ENCODE measurements around the gene SAAL1.
A peak's percentile ranks its signal among the peaks of the same experiment; 100 is the strongest.

The SAAL1 gene

DNA sequence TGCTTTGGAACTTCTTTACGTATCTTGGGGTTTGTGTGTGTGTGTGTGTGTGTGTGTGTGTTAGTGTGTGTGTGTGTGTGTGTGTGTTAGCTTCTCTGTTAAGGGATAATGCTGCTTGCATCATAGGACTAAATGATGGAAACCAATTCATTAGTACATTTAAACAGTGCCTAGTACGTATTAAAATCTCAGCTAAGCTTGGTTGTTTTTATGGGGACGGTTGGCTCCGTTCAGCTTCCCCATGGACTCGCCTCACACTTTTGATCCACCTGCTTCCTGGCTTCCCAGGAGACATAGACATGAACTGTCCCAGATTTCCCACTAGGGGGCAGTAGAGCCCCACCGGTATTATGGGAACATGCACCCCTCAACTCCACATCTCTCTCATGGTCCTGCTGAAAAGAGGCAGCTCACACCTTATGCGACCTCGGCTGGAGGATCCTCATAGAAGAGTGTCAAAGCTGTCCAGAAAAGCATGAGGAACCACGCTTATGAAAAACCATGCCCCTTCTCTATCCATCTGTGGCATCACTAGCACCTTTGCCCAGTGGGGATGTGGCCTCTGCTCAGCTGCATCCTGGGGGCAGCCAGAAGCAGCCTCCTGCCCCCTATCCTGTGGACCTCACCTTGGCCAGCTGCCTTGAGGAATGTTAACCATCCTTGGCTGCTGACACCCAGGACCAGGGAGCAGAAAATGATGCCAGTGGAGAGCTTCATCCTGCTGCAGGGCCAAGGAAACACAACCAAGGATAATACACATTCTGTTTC is 9.7 kb upstream of the SAAL1 start:
- Histone ChIP-seq H3K27me3 (ENCODE audit: insufficient read depth, low read length) (peaks cover 25% of the 10 kb centered on the region), H3K4me1 (ENCODE audit: insufficient read depth, low read length) (no peaks in the 10 kb centered on the region), H3K27ac (ENCODE audit: low read depth, low read length) (no peak overlapping the region), H3K4me3 (ENCODE audit: low read length) (no peak overlapping the region), H3K9me3 (ENCODE audit: insufficient read depth, low read depth, low read length) (no peaks in the 10 kb centered on the region), H3K36me3 (ENCODE audit: insufficient read depth, low read length) (no peaks in the 10 kb centered on the region), H3K9ac (ENCODE audit: low read depth, low read length) (no peak overlapping the region)
- WGBS: 8% methylated on average over 9 of the region's 9 CpGs

DNA sequence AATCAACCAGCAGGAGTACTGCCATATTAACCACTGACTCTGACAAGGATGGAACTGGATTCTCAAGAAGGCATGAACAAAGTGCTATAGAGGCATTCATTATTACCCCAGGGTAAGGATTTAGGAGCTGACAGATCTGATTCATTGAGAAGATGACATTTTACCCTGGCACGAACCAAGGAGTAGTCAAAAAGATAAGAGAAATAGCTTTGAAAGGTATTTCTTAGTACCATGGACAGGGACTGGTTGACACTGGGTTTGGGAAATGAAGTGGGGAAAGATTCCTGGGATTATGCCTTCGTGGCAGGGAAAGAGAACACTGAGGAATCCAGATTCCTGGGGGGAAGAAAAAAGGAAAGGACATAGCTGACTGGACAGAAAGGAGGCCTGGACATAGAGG is 5.1 kb upstream of the SAAL1 start:
- 35% methylated on average over 2 of the region's 2 CpGs for WGBS
- no peaks in the 10 kb centered on the region for H3K9me3 ChIP-seq (ENCODE audit: insufficient read depth, low read depth, low read length)
- H3K27me3 ChIP-seq (ENCODE audit: insufficient read depth, low read length): peaks cover 30% of the 10 kb centered on the region
- H3K4me1 ChIP-seq (ENCODE audit: insufficient read depth, low read length): no peaks in the 10 kb centered on the region
- H3K4me3 ChIP-seq (ENCODE audit: low read length): no peak overlapping the region
- no peak overlapping the region for H3K9ac ChIP-seq (ENCODE audit: low read depth, low read length)
- H3K36me3 ChIP-seq (ENCODE audit: insufficient read depth, low read length): no peaks in the 10 kb centered on the region
- no peak overlapping the region for H3K27ac ChIP-seq (ENCODE audit: low read depth, low read length)

DNA sequence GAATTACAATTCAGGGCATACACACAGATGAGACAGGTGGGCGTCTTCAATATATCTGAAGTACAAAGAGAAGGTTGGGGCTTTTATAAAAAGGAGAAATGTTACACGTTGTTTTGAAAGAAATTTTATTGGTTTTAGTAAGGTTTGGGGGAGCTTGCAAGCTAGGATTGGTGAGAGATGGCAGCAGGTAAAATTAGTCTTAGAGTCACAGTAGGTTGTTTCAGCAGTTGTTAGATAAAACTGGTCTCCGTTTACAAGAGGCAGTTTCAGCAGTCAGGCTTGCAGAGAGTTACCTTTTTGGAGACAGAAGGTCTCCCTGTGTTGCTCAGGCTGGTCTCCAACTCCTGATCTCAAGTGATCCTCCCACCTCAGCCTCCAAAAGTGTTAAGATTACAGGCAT is 2.4 kb upstream of the SAAL1 start:
- 81% methylated on average over 3 of the region's 3 CpGs for WGBS
- H3K9ac ChIP-seq (ENCODE audit: low read depth, low read length): no peak overlapping the region

DNA sequence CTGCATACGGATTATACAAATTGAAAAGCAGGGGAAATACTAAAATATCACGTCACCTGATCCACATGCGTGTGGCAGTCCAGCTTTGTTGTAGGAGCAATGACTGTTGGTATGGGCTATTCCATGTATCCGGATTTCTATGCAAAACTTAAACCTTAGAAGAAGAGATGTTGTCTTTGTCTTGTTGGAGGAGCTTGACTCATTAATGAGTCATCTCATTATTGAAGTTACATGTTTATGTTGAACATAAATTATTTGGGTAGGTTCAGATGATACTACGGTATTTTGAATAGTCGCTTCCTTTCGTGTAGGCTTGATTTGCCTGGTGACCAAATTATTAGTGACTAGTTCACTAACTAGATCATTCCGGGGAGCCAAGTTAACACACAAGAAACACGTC is 806 bp upstream of the SAAL1 start:
- Histone ChIP-seq H3K9me3 (ENCODE audit: insufficient read depth, low read depth, low read length) (no peaks in the 10 kb centered on the region), H3K27me3 (ENCODE audit: insufficient read depth, low read length) (peaks cover 6% of the 10 kb centered on the region; the same call in 1 of the 2 replicates), H3K9ac (ENCODE audit: low read depth, low read length) (no peak overlapping the region), H3K27ac (ENCODE audit: low read depth, low read length) (no peak overlapping the region), H3K4me3 (ENCODE audit: low read length) (no peak overlapping the region), H3K4me1 (ENCODE audit: insufficient read depth, low read length) (no peaks in the 10 kb centered on the region), H3K36me3 (ENCODE audit: insufficient read depth, low read length) (peaks cover 25% of the 10 kb centered on the region)
- 95% methylated on average over 9 of the region's 9 CpGs for WGBS

More for the DNA sequence above, 2.4 kb upstream of the SAAL1 start:
- Histone ChIP-seq H3K4me3 (ENCODE audit: low read length) (no peak overlapping the region), H3K27me3 (ENCODE audit: insufficient read depth, low read length) (peaks cover 16% of the 10 kb centered on the region; the same call in 1 of the 2 replicates), H3K27ac (ENCODE audit: low read depth, low read length) (no peak overlapping the region), H3K9me3 (ENCODE audit: insufficient read depth, low read depth, low read length) (no peaks in the 10 kb centered on the region), H3K4me1 (ENCODE audit: insufficient read depth, low read length) (no peaks in the 10 kb centered on the region), H3K36me3 (ENCODE audit: insufficient read depth, low read length) (peaks cover 9% of the 10 kb centered on the region)

DNA sequence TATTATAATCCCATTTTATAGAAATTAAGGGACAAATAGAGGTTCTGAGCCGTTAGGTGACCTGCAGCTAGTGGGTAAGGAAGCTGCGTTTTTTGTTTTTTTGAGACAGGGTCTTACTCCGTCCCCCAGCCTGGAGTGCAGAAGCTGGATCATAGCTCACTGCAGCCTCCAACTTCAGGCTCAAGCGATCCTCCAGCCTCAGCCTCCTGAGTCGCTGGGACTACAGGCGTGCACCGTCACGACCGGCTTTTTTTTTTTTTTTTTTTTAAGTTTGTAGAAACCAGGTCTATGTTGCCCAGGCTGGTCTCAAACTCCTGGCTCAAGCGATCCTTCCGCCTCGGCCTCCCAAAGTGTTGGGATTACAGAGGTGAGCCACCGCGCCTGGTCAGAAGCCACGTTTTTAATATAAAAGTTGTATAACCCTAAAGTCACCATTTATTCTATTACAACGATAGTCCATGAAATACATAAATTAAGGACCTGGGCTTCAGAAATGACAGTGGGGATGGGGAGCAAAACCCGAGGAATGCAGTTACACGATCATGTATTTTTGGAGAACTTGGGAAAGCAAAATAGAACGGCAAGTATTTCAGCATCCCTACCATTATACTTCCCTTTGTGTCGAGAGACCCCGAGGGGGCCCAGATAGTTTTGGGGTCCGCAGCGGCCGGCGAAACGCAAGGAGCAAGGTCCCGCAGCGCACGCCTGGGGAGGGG is 638 bp downstream of the SAAL1 start:
- Histone ChIP-seq H3K4me3 (ENCODE audit: low read length) (peak overlapping the region; percentile 97), H3K9me3 (ENCODE audit: insufficient read depth, low read depth, low read length) (no peaks in the 10 kb centered on the region), H3K4me1 (ENCODE audit: insufficient read depth, low read length) (no peaks in the 10 kb centered on the region), H3K9ac (ENCODE audit: low read depth, low read length) (peak overlapping the region; percentile 94), H3K27ac (ENCODE audit: low read depth, low read length) (peak overlapping the region; percentile 55; the same call in 1 of the 2 replicates), H3K36me3 (ENCODE audit: insufficient read depth, low read length) (peaks cover 39% of the 10 kb centered on the region), H3K27me3 (ENCODE audit: insufficient read depth, low read length) (peaks cover 3% of the 10 kb centered on the region; the same call in 1 of the 2 replicates)
- whole genome bisulfite sequencing: 27% methylated on average over 27 of the region's 29 CpGs

DNA sequence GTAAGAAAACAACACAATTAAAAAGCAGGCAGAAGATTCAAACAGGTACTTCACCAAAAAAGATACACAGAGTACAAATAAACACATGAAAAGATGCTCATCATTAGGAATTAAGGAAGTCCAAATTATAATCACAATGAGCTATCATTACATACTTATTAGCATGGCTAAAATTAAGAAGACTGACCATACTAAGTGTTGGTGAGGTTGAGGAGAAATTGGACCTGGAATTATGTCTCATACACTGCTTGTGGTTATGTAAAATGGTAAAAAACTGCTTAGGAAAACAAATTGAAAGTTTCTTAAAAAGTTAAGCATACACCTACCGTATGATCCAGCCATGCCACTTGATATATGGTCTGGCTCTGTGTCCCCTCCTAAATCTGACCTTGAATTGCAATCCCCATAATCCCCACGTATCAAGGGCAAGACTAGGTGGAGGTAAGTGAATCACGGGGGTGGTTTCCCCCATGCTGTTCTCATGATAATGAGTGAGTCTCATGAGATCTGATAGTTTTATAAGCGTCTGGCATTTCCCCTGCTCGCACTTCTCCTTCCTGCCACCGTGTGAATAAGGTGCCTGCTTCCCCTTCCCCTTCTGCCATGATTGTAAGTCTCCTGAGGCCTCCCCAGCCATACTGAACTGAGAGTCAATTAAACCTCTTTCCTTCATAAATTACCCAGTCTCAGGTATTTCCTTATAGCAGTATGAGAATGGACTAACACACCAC is 4.8 kb downstream of the SAAL1 start:
- Histone ChIP-seq H3K36me3 (ENCODE audit: insufficient read depth, low read length) (peaks cover 67% of the 10 kb centered on the region), H3K4me1 (ENCODE audit: insufficient read depth, low read length) (no peaks in the 10 kb centered on the region)
- WGBS: 79% methylated on average over 6 of the region's 6 CpGs

DNA sequence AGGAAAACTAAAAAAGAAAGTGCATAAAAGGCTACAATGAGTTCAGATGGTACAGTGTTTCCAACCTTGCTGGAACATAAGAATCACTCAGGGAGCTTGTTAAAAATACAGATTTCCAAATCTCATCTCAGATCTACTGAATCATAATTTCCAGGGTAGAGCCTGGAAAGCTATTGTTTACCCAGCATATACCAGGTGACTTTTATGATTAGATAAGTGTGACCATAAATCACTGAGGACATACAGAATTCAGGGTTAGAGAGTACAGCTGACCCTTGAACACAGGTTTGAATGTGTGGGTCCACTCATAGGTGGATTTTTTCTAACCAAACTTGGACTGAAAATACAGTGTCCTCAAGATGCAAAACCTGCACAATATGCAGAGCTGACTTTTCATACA is 11.9 kb downstream of the SAAL1 start:
- Histone ChIP-seq H3K4me1 (ENCODE audit: insufficient read depth, low read length) (no peaks in the 10 kb centered on the region), H3K27ac (ENCODE audit: low read depth, low read length) (no peak overlapping the region), H3K9ac (ENCODE audit: low read depth, low read length) (no peak overlapping the region), H3K4me3 (ENCODE audit: low read length) (no peak overlapping the region), H3K36me3 (ENCODE audit: insufficient read depth, low read length) (peaks cover 87% of the 10 kb centered on the region), H3K9me3 (ENCODE audit: insufficient read depth, low read depth, low read length) (no peaks in the 10 kb centered on the region), H3K27me3 (ENCODE audit: insufficient read depth, low read length) (no peaks in the 10 kb centered on the region)

More for the DNA sequence above, 4.8 kb downstream of the SAAL1 start:
- no peak overlapping the region for H3K27ac ChIP-seq (ENCODE audit: low read depth, low read length)
- no peak overlapping the region for H3K4me3 ChIP-seq (ENCODE audit: low read length)
- H3K9me3 ChIP-seq (ENCODE audit: insufficient read depth, low read depth, low read length): no peaks in the 10 kb centered on the region
- no peak overlapping the region for H3K9ac ChIP-seq (ENCODE audit: low read depth, low read length)
- no peaks in the 10 kb centered on the region for H3K27me3 ChIP-seq (ENCODE audit: insufficient read depth, low read length)

DNA sequence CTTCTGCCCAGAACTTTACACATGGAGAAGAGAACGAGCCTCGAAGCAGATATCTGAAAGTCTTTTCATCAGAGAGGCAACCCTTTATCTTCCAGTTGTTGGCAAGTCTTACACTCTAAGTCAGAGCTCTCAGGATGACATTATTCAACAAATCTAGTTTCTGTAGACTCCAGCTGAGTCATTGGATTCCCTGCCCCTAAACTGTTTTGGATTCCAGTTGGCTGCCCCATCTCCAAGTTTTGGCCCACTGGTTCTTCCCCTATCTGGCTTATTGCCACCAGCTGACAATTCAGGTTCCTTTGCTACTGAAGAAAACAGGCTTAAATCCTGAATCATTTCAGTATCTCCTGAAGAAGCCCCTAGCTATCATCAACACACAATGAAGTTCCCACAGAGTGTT is 14.2 kb downstream of the SAAL1 start:
- Histone ChIP-seq H3K9me3 (ENCODE audit: insufficient read depth, low read depth, low read length) (no peaks in the 10 kb centered on the region), H3K27me3 (ENCODE audit: insufficient read depth, low read length) (no peaks in the 10 kb centered on the region), H3K4me1 (ENCODE audit: insufficient read depth, low read length) (no peaks in the 10 kb centered on the region), H3K4me3 (ENCODE audit: low read length) (no peak overlapping the region), H3K27ac (ENCODE audit: low read depth, low read length) (no peak overlapping the region), H3K9ac (ENCODE audit: low read depth, low read length) (no peak overlapping the region), H3K36me3 (ENCODE audit: insufficient read depth, low read length) (peaks cover 100% of the 10 kb centered on the region)
- 93% methylated on average over 2 of the region's 2 CpGs for WGBS

DNA sequence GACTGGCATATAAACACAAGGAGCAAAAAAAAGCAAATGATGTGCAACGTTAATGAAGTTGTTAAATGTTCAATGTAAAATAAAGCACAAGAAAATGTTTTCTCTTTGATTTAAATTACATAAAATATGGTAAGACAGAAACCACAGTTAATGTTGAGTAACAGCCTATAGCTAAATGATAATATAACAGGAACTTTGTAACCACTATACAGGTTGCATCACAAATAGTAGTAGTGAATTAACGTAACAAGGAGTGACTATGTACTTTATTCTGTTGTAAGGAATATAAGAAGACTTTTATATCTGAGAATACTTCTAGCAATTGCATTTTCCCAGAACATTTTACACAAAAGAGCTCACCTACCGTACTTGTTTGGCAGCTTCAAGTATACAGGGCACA is 16.9 kb downstream of the SAAL1 start:
- no peak overlapping the region for H3K4me3 ChIP-seq (ENCODE audit: low read length)
- 99% methylated on average over 2 of the region's 3 CpGs for WGBS

DNA sequence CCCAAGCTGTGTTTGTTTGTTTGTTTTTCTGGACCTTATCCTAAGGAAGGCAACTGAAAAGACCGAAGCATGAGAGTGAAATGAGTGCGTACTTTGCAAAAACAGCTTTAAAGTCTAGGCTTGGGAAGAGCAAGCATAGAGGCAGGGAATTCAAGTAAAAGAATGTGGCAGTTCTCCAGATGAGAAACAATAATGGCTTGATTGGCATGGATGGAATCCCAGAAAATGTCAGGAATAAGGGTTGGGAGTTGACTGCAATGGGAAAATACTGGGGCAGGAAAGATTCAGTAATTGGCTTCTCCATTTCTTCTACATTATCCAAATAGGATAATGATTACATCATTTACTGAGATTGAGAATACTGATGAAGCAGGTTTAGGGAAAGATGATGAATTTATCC is 17.5 kb downstream of the SAAL1 start:
- Histone ChIP-seq H3K9me3 (ENCODE audit: insufficient read depth, low read depth, low read length) (no peaks in the 10 kb centered on the region), H3K4me1 (ENCODE audit: insufficient read depth, low read length) (no peaks in the 10 kb centered on the region), H3K36me3 (ENCODE audit: insufficient read depth, low read length) (peaks cover 100% of the 10 kb centered on the region), H3K27me3 (ENCODE audit: insufficient read depth, low read length) (no peaks in the 10 kb centered on the region), H3K9ac (ENCODE audit: low read depth, low read length) (no peak overlapping the region), H3K27ac (ENCODE audit: low read depth, low read length) (no peak overlapping the region), H3K4me3 (ENCODE audit: low read length) (no peak overlapping the region)
- 97% methylated on average over 2 of the region's 2 CpGs for WGBS

More for the DNA sequence above, 16.9 kb downstream of the SAAL1 start:
- no peaks in the 10 kb centered on the region for H3K4me1 ChIP-seq (ENCODE audit: insufficient read depth, low read length)
- H3K27ac ChIP-seq (ENCODE audit: low read depth, low read length): no peak overlapping the region
- no peaks in the 10 kb centered on the region for H3K9me3 ChIP-seq (ENCODE audit: insufficient read depth, low read depth, low read length)
- H3K27me3 ChIP-seq (ENCODE audit: insufficient read depth, low read length): no peaks in the 10 kb centered on the region
- peaks cover 100% of the 10 kb centered on the region for H3K36me3 ChIP-seq (ENCODE audit: insufficient read depth, low read length)
- H3K9ac ChIP-seq (ENCODE audit: low read depth, low read length): no peak overlapping the region

DNA sequence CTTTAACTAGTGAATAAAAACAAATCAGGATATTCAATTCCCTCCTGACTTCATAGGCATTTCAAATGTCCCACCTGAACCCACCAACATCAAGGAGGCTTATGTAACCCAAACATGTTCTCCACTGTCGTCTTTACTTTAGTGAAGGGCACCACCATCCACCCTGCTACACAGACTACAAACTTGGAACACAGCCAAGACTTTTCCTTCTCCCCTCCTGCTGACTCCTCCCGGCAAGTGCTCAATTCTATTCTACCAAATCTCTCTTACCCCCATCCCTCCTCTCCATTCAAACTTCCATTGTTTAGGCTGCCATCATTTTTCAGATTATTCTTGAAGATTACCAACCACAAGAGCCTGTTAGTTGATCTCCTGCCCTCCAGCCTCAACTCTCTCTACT is 24.3 kb downstream of the SAAL1 start:
- Histone ChIP-seq H3K27ac (ENCODE audit: low read depth, low read length) (no peak overlapping the region), H3K9me3 (ENCODE audit: insufficient read depth, low read depth, low read length) (no peaks in the 10 kb centered on the region), H3K4me1 (ENCODE audit: insufficient read depth, low read length) (no peaks in the 10 kb centered on the region), H3K27me3 (ENCODE audit: insufficient read depth, low read length) (no peaks in the 10 kb centered on the region), H3K36me3 (ENCODE audit: insufficient read depth, low read length) (peaks cover 76% of the 10 kb centered on the region), H3K4me3 (ENCODE audit: low read length) (no peak overlapping the region), H3K9ac (ENCODE audit: low read depth, low read length) (no peak overlapping the region)
- WGBS: 95% methylated on average over 2 of the region's 2 CpGs
